GM21717 (cell line): ENCODE data around the gene BCORL1.

Experiments
- ATAC-seq: cut with Tn5 transposase; IDR thresholded peaks from one replicate; pipeline ENCODE4 v1.9.1; 2021; ENCODE audit warnings: mild to moderate bottlenecking, moderate library complexity; ENCODE audit not compliant: unreplicated experiment

The BCORL1 gene

GRCh38 chrX:129982300-129983251, at the start of gene BCORL1:
Gene BCORL1, plus strand, starts transcription at chrX:129982635. Its CDS starts 22,597 bp downstream, at chrX:130005232.
- ATAC-seq, result peak; percentile 91

GRCh38 chrX:129932821-129933321, 49.6 kb upstream of the BCORL1 start:
- peak; percentile 5 for ATAC-seq

GRCh38 chrX:129933700-129934099, 48.7 kb upstream of the BCORL1 start:
- no peak for ATAC-seq

- no peak for ATAC-seq
Observed at GRCh38 chrX:129934461-129934860, 48.0 kb upstream of the BCORL1 start.

GRCh38 chrX:129934952-129935351, 47.5 kb upstream of the BCORL1 start:
- ATAC-seq, result no peak

GRCh38 chrX:129938081-129938480, 44.4 kb upstream of the BCORL1 start:
- ATAC-seq, result no peak

- ATAC-seq, result no peak
Observed at GRCh38 chrX:129939986-129940385, 42.4 kb upstream of the BCORL1 start.

- ATAC-seq, result no peak
Observed at GRCh38 chrX:129940721-129941120, 41.7 kb upstream of the BCORL1 start.

GRCh38 chrX:129945131-129945530, 37.3 kb upstream of the BCORL1 start:
- ATAC-seq, result no peak

- ATAC-seq, result no peak
Observed at GRCh38 chrX:129953334-129953648, 29.1 kb upstream of the BCORL1 start.

- no peak for ATAC-seq
Observed at GRCh38 chrX:129953881-129954280, 28.6 kb upstream of the BCORL1 start.

GRCh38 chrX:129954804-129955203, 27.6 kb upstream of the BCORL1 start:
- no peak for ATAC-seq

- ATAC-seq, result no peak
Observed at GRCh38 chrX:129955682-129956081, 26.8 kb upstream of the BCORL1 start.

- no peak for ATAC-seq
Observed at GRCh38 chrX:129956145-129956544, 26.3 kb upstream of the BCORL1 start.

GRCh38 chrX:129956765-129957164, 25.7 kb upstream of the BCORL1 start:
- ATAC-seq, result peak; percentile 2

- ATAC-seq, result peak; percentile 69
Observed at GRCh38 chrX:129957241-129958082, 25.0 kb upstream of the BCORL1 start.

GRCh38 chrX:129958083-129958465, 24.4 kb upstream of the BCORL1 start:
- ATAC-seq, result no peak

- no peak for ATAC-seq
Observed at GRCh38 chrX:129958814-129959492, 23.5 kb upstream of the BCORL1 start.

GRCh38 chrX:129959493-129959832, 23.0 kb upstream of the BCORL1 start:
- no peak for ATAC-seq

- peak; percentile 89 for ATAC-seq
Observed at GRCh38 chrX:129961180-129962083, 21.0 kb upstream of the BCORL1 start.
